ENCODE measurements around the gene ABHD17A.

The ABHD17A gene

DNA sequence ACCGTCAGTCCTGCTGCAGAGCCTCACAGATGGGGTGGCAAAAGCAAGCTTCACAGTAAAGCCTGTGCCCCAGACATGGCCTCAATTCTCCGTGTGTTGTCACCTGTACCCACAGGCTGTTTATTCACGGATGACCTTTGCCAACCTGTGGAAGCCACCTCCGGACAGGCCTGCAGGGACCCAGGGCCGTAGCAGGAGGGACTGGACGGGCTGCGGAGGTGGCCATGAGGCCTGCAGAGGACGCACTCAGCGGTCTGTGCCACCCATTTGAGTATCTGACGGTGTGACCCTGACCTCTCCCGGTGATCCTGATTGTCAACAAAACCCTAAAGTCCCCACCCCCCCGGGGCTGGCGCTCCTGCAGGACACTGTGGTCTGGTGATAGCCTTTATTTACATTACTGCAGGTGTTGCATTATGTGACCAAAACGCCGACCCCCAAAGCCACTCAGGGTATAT lies 14.1 kb downstream of the ABHD17A start:
- Histone ChIP-seq H3K4me1 (ENCODE audit: control insufficient read depth, insufficient read depth, low read length) (peaks cover 19% of the 10 kb centered on the region), H3K36me3 (ENCODE audit: insufficient read depth, low read length) (peaks cover 6% of the 10 kb centered on the region)

DNA sequence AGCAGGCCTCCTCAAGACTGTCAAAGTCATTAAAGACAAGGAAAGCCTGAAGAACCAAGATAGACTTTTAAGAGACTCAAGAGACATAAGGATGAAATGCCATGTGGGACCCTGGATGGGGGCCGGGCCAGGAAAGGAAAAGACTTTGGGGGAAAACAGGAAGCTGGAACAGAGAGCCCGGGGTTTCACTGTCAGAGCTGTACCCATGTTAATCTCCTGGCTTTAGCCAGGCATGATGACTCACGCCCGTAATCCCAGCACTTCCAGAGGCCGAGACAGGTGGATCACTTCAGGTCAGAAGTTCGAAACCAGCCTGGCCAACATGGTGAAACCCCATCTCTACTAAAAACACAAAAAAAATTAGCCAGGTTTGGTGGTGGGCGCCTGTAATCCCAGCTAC lies 16.3 kb downstream of the ABHD17A start:
- H3K4me3 ChIP-seq (ENCODE audit: low read length), result no peak overlapping the region
- H3K27me3 ChIP-seq (ENCODE audit: control insufficient read depth, insufficient read depth, low read length), result no peaks in the 10 kb centered on the region
- H3K9ac ChIP-seq (ENCODE audit: low read depth, low read length), result no peak overlapping the region
- H3K4me2 ChIP-seq (ENCODE audit: low read length), result no peak overlapping the region
- H3K36me3 ChIP-seq (ENCODE audit: insufficient read depth, low read length), result peaks cover 6% of the 10 kb centered on the region
- peaks cover 17% of the 10 kb centered on the region for H3K4me1 ChIP-seq (ENCODE audit: control insufficient read depth, insufficient read depth, low read length)
- H3K9me3 ChIP-seq (replicated peaks; ENCODE audit: low read length), result no peaks in the 10 kb centered on the region

More for the DNA sequence above, 14.1 kb downstream of the ABHD17A start:
- Histone ChIP-seq H3K27me3 (ENCODE audit: control insufficient read depth, insufficient read depth, low read length) (no peaks in the 10 kb centered on the region), H3K4me3 (ENCODE audit: low read length) (no peak overlapping the region), H3K9me3 (replicated peaks; ENCODE audit: low read length) (no peaks in the 10 kb centered on the region), H3K9ac (ENCODE audit: low read depth, low read length) (no peak overlapping the region), H3K4me2 (ENCODE audit: low read length) (no peak overlapping the region)

DNA sequence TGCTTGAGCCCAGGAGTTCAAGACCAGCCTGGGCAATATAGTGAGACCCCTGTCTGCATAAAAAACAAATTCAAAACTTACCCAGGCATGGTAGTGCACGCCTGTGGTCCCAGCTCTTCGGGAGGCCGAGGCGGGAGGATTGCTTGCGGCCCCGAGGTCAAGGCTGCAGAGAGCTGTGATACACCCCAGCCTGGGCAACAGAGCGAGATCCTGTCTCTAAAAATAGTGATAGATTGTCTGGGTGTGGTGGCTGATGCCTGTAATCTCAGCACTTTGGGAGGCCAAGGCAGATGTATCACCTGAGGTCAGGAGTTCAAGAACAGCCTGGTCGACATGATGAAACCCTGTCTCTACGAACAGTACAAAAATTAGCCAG lies 18.0 kb downstream of the ABHD17A start:
- Histone ChIP-seq H3K4me1 (ENCODE audit: control insufficient read depth, insufficient read depth, low read length) (peaks cover 4% of the 10 kb centered on the region), H3K9me3 (replicated peaks; ENCODE audit: low read length) (no peaks in the 10 kb centered on the region), H3K36me3 (ENCODE audit: insufficient read depth, low read length) (peaks cover 6% of the 10 kb centered on the region), H3K27me3 (ENCODE audit: control insufficient read depth, insufficient read depth, low read length) (no peaks in the 10 kb centered on the region), H3K4me3 (ENCODE audit: low read length) (no peak overlapping the region), H3K9ac (ENCODE audit: low read depth, low read length) (no peak overlapping the region), H3K4me2 (ENCODE audit: low read length) (no peak overlapping the region)

DNA sequence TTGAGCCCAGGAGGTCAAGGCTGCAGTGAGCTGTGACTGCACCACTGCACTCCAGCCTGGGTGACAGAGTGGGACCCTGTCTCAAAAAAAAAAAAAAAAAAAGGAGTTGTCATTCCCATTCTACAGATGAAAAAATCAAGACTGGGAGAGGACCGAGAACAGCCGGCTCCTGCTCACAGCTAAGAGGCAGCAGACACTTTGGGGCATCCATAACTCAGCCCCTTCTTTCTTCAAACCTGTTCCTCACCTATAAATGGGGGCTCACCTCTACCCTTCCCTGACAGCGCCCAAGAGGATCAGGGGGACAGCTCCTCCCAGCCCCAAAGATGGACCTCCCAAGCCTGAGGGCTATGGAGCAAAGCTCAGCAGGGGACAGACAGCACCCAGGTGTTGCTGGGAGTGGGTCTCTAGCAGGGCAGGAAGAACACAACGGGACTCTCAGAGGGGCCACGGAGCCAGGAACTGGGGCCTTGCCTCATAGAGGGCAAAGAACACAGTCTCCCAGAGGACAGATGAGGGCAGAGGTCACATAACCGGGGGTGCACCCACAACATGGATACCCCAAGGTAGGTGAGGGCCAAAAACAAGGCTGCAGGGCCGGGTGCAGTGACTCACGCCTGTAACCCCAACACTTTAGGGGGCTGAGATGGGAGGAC lies 18.5 kb downstream of the ABHD17A start:
- Histone ChIP-seq H3K9me3 (replicated peaks; ENCODE audit: low read length) (no peaks in the 10 kb centered on the region), H3K4me2 (ENCODE audit: low read length) (no peak overlapping the region), H3K27me3 (ENCODE audit: control insufficient read depth, insufficient read depth, low read length) (no peaks in the 10 kb centered on the region), H3K4me1 (ENCODE audit: control insufficient read depth, insufficient read depth, low read length) (peaks cover 4% of the 10 kb centered on the region), H3K4me3 (ENCODE audit: low read length) (no peak overlapping the region), H3K36me3 (ENCODE audit: insufficient read depth, low read length) (peaks cover 6% of the 10 kb centered on the region), H3K9ac (ENCODE audit: low read depth, low read length) (no peak overlapping the region)

DNA sequence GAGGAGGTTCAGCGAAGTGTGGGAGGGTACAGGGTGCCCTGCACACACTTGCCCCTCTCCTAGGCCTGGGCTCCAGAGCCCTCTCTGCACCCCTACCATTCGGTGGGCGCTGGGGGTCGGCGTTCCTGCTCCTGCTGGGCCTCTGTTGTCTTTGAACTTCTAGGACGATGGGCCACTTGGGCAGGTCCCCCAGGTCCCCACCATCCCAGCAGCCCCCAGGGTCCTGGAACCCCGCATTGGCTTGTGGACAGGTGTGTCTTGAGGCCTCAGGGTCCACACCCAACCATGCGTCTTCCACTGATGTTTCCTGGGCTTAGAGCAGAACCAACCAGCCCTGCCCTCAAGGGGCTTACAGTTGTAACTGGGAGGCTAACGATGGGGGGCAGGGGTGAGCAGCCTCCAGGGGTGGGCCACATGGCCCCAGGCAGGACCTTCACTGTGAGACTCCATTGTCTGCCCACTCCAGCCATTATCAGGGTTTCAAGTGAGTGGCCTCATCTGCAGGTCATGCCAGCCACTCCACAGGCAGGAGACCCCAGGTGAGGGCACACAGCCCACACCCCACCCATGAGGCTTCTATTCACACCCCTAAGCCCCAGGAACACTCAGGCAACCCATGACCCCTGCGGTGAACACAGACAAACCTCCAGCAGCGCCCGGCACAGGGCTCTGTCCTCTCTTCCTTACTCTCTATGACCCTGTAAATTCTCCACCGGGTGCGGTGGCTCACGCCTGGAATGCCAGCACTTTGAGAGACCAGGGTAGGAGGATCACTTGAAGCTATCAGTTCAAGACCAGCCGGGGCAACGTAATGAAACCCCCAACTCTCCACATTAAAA lies 19.9 kb downstream of the ABHD17A start:
- Histone ChIP-seq H3K9me3 (replicated peaks; ENCODE audit: low read length) (no peaks in the 10 kb centered on the region), H3K27me3 (ENCODE audit: control insufficient read depth, insufficient read depth, low read length) (no peaks in the 10 kb centered on the region), H3K9ac (ENCODE audit: low read depth, low read length) (peak overlapping the region; percentile 92), H3K4me3 (ENCODE audit: low read length) (peak overlapping the region; percentile 85), H3K36me3 (ENCODE audit: insufficient read depth, low read length) (no peaks in the 10 kb centered on the region), H3K4me1 (ENCODE audit: control insufficient read depth, insufficient read depth, low read length) (peaks cover 17% of the 10 kb centered on the region), H3K4me2 (ENCODE audit: low read length) (peak overlapping the region; percentile 93)

DNA sequence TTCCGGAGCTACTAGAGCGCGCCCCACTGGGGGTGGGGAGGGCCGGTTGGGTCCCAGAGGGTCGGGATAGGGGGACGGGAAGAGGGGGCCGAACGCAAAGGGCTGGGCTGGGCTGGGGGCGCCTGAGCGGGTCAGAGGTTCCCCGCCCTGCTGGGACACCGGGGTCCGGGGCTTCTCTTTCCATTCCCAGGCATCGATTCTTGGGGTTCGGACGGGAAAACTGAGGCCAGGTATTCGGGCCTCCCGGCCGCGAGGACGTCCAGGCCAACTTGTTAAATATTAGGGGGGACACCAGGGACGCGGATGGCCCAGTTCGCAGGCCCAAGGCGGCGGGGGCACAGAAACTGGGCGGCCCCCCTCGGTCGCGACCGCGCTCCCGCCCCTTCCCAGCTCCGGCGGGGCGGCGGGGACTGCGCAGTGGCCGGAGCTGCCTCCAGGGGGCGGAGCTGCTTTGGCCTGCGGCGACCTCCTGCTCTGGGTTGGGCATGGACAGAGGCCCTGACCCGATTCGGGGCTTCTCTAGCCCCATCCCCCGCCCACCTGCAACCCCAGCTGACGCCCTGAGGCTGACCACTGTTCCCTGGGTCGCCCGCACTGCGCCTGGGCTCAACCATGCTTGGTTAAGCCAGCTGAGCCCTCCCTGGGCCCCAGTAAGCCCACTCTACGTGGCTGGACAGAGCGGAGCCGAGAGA lies 20.7 kb downstream of the ABHD17A start:
- H3K9me3 ChIP-seq (replicated peaks; ENCODE audit: low read length), result no peaks in the 10 kb centered on the region
- H3K4me3 ChIP-seq (ENCODE audit: low read length), result peak overlapping the region; percentile 85
- H3K36me3 ChIP-seq (ENCODE audit: insufficient read depth, low read length), result no peaks in the 10 kb centered on the region
- H3K27me3 ChIP-seq (ENCODE audit: control insufficient read depth, insufficient read depth, low read length), result no peaks in the 10 kb centered on the region
- peaks cover 25% of the 10 kb centered on the region for H3K4me1 ChIP-seq (ENCODE audit: control insufficient read depth, insufficient read depth, low read length)
- peak overlapping the region; percentile 92 for H3K9ac ChIP-seq (ENCODE audit: low read depth, low read length)
- H3K4me2 ChIP-seq (ENCODE audit: low read length), result peak overlapping the region; percentile 93

DNA sequence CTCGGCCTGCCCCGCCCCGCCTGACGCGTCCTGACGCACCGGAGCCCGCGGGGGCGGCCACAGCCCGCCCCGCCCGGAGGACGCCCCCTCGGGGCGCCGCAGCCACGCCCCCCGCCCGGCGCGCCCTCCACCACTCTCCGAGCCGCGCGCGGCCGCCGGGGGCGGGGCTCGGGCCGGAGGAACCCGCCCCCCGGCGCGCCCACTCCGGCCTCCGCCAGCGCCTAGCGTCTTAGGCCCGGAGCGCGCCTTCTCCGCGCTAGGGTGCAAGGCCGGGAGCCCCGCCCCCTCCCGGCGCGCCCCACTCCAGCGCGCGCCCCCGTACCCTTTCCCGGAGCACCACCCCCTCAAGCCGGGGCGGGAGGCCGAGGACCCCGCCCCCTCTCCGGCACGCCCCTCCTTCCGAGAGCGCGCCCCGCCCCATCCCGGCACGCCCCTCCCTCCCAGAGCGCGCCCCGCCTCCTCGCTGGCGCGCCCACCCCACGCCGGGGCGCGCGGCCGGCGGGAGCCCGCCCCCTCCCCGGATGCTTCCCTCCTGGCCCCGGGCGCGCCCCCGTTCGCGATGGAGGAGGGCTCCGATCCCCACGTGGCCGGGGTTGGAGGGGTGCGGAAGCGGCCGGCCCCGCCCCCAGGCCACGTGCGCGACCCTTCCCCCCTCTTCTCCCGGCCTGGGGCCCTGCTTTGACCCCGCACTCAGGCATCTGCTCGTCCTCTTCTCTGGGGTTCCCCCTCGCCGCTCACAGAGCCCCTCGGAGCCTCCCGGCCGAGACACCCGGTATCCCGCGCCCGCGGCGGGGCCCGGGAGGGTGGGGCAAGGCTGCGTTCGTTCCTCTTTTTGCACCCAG lies 21.4 kb downstream of the ABHD17A start:
- Histone ChIP-seq H3K36me3 (ENCODE audit: insufficient read depth, low read length) (no peaks in the 10 kb centered on the region), H3K9me3 (replicated peaks; ENCODE audit: low read length) (no peaks in the 10 kb centered on the region), H3K9ac (ENCODE audit: low read depth, low read length) (peak overlapping the region; percentile 92), H3K4me2 (ENCODE audit: low read length) (peak overlapping the region; percentile 93), H3K4me1 (ENCODE audit: control insufficient read depth, insufficient read depth, low read length) (peaks cover 32% of the 10 kb centered on the region), H3K4me3 (ENCODE audit: low read length) (peak overlapping the region; percentile 99), H3K27me3 (ENCODE audit: control insufficient read depth, insufficient read depth, low read length) (no peaks in the 10 kb centered on the region)

DNA sequence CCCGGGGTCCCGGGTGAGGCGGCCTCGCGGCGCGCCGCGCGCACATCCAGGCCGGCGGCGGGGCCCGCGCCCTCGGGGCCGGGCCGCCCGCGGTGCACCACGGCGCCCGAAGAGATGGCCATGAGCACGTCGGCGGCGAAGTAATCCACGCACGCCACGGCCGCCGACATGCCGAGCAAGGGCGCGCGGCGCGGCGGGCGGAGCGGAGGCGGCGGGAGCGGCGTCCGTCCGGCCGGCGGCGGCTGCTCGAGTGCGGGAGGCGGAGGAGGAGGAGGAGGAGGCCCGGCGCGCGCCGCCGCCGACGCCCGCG lies 22.0 kb downstream of the ABHD17A start, which contains the start of gene KLF16:
Gene KLF16, minus strand, starts transcription at position 252 of the 310 bp plus-strand sequence. Its CDS starts 82 bp downstream, at position 170.
- H3K4me3 ChIP-seq (ENCODE audit: low read length), result peak within 1 kb of the TSS; percentile 99
- no peaks in the 10 kb centered on the region for H3K36me3 ChIP-seq (ENCODE audit: insufficient read depth, low read length)
- H3K27me3 ChIP-seq (ENCODE audit: control insufficient read depth, insufficient read depth, low read length), result no peaks in the 10 kb centered on the region
- H3K4me2 ChIP-seq (ENCODE audit: low read length), result peak within 1 kb of the TSS; percentile 94
- H3K9me3 ChIP-seq (replicated peaks; ENCODE audit: low read length), result no peaks in the 10 kb centered on the region
- H3K9ac ChIP-seq (ENCODE audit: low read depth, low read length), result peak within 1 kb of the TSS; percentile 92
- H3K4me1 ChIP-seq (ENCODE audit: control insufficient read depth, insufficient read depth, low read length), result peaks cover 33% of the 10 kb centered on the region

DNA sequence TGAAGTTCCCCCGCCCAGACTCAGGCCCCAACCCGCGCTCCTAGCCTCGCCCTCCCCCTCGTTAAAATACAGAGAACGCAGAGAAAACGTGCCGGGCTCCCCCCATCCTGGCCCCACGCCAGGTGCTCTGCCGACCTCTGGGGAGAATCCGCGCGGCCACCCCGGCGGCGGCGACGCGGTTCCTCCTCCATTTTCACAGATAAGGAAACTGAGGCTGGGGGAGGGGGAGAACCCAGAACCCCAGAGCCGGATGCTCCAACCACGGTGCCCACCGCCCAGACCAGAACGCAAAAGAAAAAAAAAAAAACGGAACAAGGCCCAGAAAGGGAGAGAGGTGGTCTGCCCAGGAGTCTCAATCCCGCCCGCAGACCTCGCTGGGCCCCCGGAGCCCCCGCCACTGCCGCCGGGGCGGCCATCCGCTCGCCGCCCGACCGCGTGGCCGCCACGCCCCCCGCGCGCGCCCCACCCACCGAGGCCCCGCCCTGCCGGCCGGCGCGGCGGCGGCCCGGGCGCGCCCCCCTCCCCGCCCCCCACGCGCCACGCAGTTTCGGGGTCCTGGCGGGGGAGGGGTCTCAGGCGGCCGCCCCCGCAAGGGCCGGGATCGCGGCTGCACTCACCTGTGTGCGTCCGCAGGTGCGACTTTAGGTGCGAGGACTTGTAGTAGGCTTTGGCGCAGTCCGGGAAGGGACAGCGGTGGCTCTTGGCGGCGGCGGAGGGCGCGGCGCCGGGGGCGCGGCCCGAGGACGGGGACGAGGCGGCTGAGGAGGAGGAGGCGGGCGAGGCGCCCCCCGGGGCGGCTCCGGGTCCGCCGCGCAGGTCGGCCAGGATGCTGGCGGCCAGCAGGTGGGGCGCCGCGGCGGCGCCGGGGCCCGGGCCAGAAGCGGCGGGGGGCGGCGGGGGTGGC lies 22.6 kb downstream of the ABHD17A start:
- no peaks in the 10 kb centered on the region for H3K27me3 ChIP-seq (ENCODE audit: control insufficient read depth, insufficient read depth, low read length)
- no peaks in the 10 kb centered on the region for H3K36me3 ChIP-seq (ENCODE audit: insufficient read depth, low read length)
- peaks cover 39% of the 10 kb centered on the region for H3K4me1 ChIP-seq (ENCODE audit: control insufficient read depth, insufficient read depth, low read length)
- peak overlapping the region; percentile 99 for H3K4me3 ChIP-seq (ENCODE audit: low read length)
- peak overlapping the region; percentile 88 for H3K9ac ChIP-seq (ENCODE audit: low read depth, low read length)
- H3K4me2 ChIP-seq (ENCODE audit: low read length), result peak overlapping the region; percentile 94
- H3K9me3 ChIP-seq (replicated peaks; ENCODE audit: low read length), result no peaks in the 10 kb centered on the region

DNA sequence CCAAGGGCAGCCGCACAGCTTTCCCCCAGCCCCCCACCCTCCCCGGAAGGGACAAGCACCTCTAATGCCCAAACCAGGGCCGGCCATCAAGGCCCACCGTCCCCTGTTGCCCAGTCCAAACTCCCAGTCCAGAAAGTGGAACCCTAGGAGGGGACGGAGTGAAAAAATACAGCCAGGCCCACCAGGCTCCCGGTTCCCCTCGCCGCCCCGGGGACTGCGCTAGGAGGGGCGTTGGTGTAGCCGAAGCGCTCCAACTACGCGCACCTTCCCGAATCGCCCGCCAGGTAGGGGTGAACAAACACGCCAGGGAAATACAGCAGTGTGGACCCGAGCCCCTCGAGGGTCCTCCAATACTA lies 23.2 kb downstream of the ABHD17A start:
- H3K4me2 ChIP-seq (ENCODE audit: low read length), result peak overlapping the region; percentile 94
- H3K4me1 ChIP-seq (ENCODE audit: control insufficient read depth, insufficient read depth, low read length), result peaks cover 45% of the 10 kb centered on the region
- H3K4me3 ChIP-seq (ENCODE audit: low read length), result peak overlapping the region; percentile 99
- peak overlapping the region; percentile 88 for H3K9ac ChIP-seq (ENCODE audit: low read depth, low read length)
- H3K9me3 ChIP-seq (replicated peaks; ENCODE audit: low read length), result no peaks in the 10 kb centered on the region
- no peaks in the 10 kb centered on the region for H3K36me3 ChIP-seq (ENCODE audit: insufficient read depth, low read length)
- no peaks in the 10 kb centered on the region for H3K27me3 ChIP-seq (ENCODE audit: control insufficient read depth, insufficient read depth, low read length)

All from skeletal muscle satellite cell (primary cell).